Breast epithelium (tissue), 4 donors: ENCODE measurements around the gene FBN3. TPM values are rescaled to one million over a fixed set of nuclear protein-coding genes. Genes with fewer than 3 reads are reported as not detected.

Experiments used
- DNase-seq, 2 donors: peaks; one replicate each; pipeline ENCODE4 v3.0.0-alpha.2; 2019; ENCODE audit warnings: low spot score in 2 of 2
- H3K27ac ChIP-seq, 2 donors: fragments of 200-600 bp; sonication (generic) in 1 of 2; one replicate each; pipeline ENCODE4 v1.5.1; 2016 to 2019; ENCODE audit warnings: mild to moderate bottlenecking in 1 of 2
- H3K27me3 ChIP-seq, 2 donors: fragments of 200-600 bp; sonication (generic) in 1 of 2; one replicate each; pipeline versions ENCODE4 v1.5.1 to v1.6.0; 2017 to 2019; ENCODE audit warnings: control low read depth in 1 of 2, mild to moderate bottlenecking in 1 of 2
- H3K36me3 ChIP-seq: fragments of 200-600 bp; one replicate; pipeline ENCODE4 v1.5.1; 2019
- H3K4me1 ChIP-seq, 2 donors: fragments of 200-600 bp; sonication (generic); one replicate each; pipeline ENCODE4 v1.5.1; 2016 to 2019; ENCODE audit warnings: control low read depth in 1 of 2
- H3K4me3 ChIP-seq, 3 donors: fragments of 200-600 bp; sonication (generic); 1 replicate in 2 of 3; 2 replicates in 1 of 3; pipeline ENCODE4 v1.5.1; 2016 to 2019; ENCODE audit warnings: mild to moderate bottlenecking in 3 of 3, moderate library complexity in 2 of 3
- H3K9me3 ChIP-seq, 2 donors: fragments of 200-600 bp; sonication (generic) in 1 of 2; one replicate each; pipeline ENCODE4 v1.5.1; 2016 to 2019; ENCODE audit warnings: control low read depth in 1 of 2
- POLR2A ChIP-seq: fragments of 450-650 bp; IDR thresholded peaks from one replicate; pipeline ENCODE4 v1.6.1; 2016; ENCODE audit warnings: antibody characterized with exemption, mild to moderate bottlenecking, moderate library complexity
- POLR2AphosphoS5 ChIP-seq, 3 donors: sonication (generic); formaldehyde crosslinking; IDR thresholded peaks; one replicate each; pipeline ENCODE4 v1.6.1; 2017; ENCODE audit warnings: antibody characterized with exemption in 3 of 3
- intact Hi-C: fragments of 100-400 bp; cut with DNase I; formaldehyde crosslinking; loops from one replicate; pipeline ENCODE4 v1.15.1; 2023; ENCODE audit warnings: low total_unique reads
- total RNA-seq, 3 donors: library from RNA; depleted of rRNA; stranded (reverse); fragments of >200 nt; gene quantifications; one replicate each; pipeline ENCODE4 v1.1.0, GENCODE V29; 2016
- TF ChIP-seq, protein P1 (sequence below), 3 donors: fragments of 450-650 bp; IDR thresholded peaks; one replicate each; pipeline ENCODE4 v1.5.1; 2016 to 2017; ENCODE audit warnings: antibody characterized with exemption in 3 of 3, mild to moderate bottlenecking in 3 of 3, moderate library complexity in 3 of 3

Gene FBN3
- total RNA-seq, 3 donors from 2014 or later: 0.66 to 7.9 TPM; not detected in 1

DNA sequence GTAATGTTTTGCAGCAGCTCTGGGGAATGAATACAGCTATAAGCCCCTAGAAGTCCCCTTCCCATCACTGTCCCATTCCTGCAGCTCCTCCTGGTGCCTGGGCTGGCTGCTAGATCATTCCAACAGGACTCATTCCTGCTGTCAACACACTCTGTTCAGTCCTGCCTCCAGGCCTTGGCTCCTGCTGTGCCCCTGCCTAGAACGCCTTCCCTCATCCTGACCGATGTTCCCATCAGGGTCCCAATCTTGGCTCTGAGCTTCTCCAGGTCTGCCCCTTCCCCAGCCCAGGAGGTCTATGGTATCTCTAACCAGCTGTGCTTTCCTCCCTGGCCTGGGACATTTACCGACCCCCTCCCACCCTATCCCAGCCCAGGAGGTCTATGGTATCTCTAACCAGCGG lies 48.1 kb downstream of the FBN3 start:
- intact Hi-C loops: loop anchor here (10.0 kb wide), 1 partner anchor 533 kb away; the partner anchor contains the start of gene NFILZ
- Histone ChIP-seq H3K36me3 (no peaks in the 10 kb centered on the region), H3K27ac (no peak overlapping the region), H3K4me3 (no peak overlapping the region), H3K9me3 (peaks cover 15 to 17% of the 10 kb centered on the region in 2 donors), H3K27me3 (no peaks in the 10 kb centered on the region), H3K4me1 (no peaks in the 10 kb centered on the region)
- no peak for DNase-seq
- TF ChIP-seq POLR2A: no peak
- TF ChIP-seq, protein P1, sequence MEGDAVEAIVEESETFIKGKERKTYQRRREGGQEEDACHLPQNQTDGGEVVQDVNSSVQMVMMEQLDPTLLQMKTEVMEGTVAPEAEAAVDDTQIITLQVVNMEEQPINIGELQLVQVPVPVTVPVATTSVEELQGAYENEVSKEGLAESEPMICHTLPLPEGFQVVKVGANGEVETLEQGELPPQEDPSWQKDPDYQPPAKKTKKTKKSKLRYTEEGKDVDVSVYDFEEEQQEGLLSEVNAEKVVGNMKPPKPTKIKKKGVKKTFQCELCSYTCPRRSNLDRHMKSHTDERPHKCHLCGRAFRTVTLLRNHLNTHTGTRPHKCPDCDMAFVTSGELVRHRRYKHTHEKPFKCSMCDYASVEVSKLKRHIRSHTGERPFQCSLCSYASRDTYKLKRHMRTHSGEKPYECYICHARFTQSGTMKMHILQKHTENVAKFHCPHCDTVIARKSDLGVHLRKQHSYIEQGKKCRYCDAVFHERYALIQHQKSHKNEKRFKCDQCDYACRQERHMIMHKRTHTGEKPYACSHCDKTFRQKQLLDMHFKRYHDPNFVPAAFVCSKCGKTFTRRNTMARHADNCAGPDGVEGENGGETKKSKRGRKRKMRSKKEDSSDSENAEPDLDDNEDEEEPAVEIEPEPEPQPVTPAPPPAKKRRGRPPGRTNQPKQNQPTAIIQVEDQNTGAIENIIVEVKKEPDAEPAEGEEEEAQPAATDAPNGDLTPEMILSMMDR (IDR thresholded peaks at IDR 0.05): no peak
- TF ChIP-seq POLR2AphosphoS5 (IDR thresholded peaks at IDR 0.05): no peak

- Histone ChIP-seq H3K4me3 (no peak overlapping the region), H3K4me1 (no peaks in the 10 kb centered on the region), H3K9me3 (peaks cover 43 to 45% of the 10 kb centered on the region in 2 donors), H3K27me3 (no peaks in the 10 kb centered on the region), H3K27ac (no peak overlapping the region), H3K36me3 (no peaks in the 10 kb centered on the region)
- DNase-seq: no peak
- TF ChIP-seq, protein P1 (IDR thresholded peaks at IDR 0.05): no peak
- TF ChIP-seq POLR2A: no peak
- TF ChIP-seq POLR2AphosphoS5 (IDR thresholded peaks at IDR 0.05): no peak
- intact Hi-C loops: no loop called here
Measured at GRCh38 chr19:8097681-8098567, 51.5 kb downstream of the FBN3 start.

GRCh38 chr19:8097198-8097597 lies 52.2 kb downstream of the FBN3 start:
- no peak for TF ChIP-seq POLR2AphosphoS5 (IDR thresholded peaks at IDR 0.05)
- TF ChIP-seq, protein P1 (IDR thresholded peaks at IDR 0.05): no peak
- no peak for TF ChIP-seq POLR2A
- H3K27ac ChIP-seq: no peak overlapping the region
- peaks cover 43 to 45% of the 10 kb centered on the region in 2 donors for H3K9me3 ChIP-seq
- DNase-seq: no peak
- H3K27me3 ChIP-seq: no peaks in the 10 kb centered on the region
- intact Hi-C loops: no loop called here
- no peaks in the 10 kb centered on the region for H3K36me3 ChIP-seq
- H3K4me3 ChIP-seq: no peak overlapping the region
- H3K4me1 ChIP-seq: no peaks in the 10 kb centered on the region

DNA sequence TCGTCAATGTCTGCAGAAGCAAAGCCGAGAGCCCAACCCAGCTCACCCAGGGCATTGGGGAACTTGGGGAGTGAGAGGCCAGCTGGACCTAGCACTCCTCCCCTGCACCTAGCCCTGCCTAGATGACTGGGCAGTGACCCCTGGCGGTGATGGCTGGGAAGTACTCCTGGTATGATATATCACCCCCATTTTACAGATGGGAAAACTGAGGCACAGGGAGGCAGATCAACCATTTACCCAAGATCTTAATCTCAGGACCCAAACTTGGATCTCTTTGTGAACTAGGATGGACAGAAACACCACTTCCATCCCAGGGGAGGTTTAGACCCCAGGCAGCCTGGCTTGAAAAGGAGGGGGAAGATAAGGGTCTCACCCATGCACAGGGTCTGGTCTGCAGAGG lies 53.3 kb downstream of the FBN3 start:
- Histone ChIP-seq H3K4me3 (no peak overlapping the region), H3K36me3 (no peaks in the 10 kb centered on the region), H3K27ac (no peak overlapping the region), H3K27me3 (no peaks in the 10 kb centered on the region), H3K4me1 (no peaks in the 10 kb centered on the region), H3K9me3 (peaks cover 43 to 45% of the 10 kb centered on the region in 2 donors)
- intact Hi-C loops: no loop called here
- no peak for TF ChIP-seq POLR2AphosphoS5 (IDR thresholded peaks at IDR 0.05)
- TF ChIP-seq, protein P1 (IDR thresholded peaks at IDR 0.05): no peak
- TF ChIP-seq POLR2A: no peak
- no peak for DNase-seq

- no peak for DNase-seq
- no peaks in the 10 kb centered on the region for H3K36me3 ChIP-seq
- intact Hi-C loops: no loop called here
- TF ChIP-seq POLR2AphosphoS5 (IDR thresholded peaks at IDR 0.05) (no peak), POLR2A (no peak)
- TF ChIP-seq, protein P1 (IDR thresholded peaks at IDR 0.05): no peak
- no peak overlapping the region for H3K27ac ChIP-seq
- peaks cover 43 to 45% of the 10 kb centered on the region in 2 donors for H3K9me3 ChIP-seq
- H3K27me3 ChIP-seq: no peaks in the 10 kb centered on the region
- H3K4me3 ChIP-seq: no peak overlapping the region
- H3K4me1 ChIP-seq: no peaks in the 10 kb centered on the region
Measured at GRCh38 chr19:8095354-8095886, 54.0 kb downstream of the FBN3 start.
